Measurements from ENCODE around the gene RASGRP4.
"Not testable (repeated sequence)": the region's sequence is repeated elsewhere in the genome, so short reads cannot be mapped to it uniquely, and the experiment has no call there.

The RASGRP4 gene

DNA sequence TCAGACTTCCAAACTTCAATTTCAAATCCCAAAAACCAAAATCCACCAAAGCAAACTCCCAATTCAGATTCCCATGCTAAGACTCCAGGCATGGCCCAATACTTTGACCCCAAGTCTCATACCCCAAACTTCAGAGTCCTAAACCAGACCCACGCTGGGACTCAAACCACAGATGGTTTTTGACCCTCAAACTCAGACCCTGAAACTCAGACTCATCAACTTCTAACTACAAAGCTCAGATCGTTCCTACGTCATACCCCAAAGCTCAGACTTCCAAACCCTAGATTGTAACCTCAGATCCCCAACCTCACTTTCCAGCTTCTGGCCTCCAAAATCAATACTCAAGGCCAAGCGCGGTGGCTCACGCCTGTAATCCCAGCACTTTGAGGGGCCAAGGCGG is 19.3 kb upstream of the RASGRP4 start:
- no peak for DNase-seq (ENCODE audit: low spot score)

DNA sequence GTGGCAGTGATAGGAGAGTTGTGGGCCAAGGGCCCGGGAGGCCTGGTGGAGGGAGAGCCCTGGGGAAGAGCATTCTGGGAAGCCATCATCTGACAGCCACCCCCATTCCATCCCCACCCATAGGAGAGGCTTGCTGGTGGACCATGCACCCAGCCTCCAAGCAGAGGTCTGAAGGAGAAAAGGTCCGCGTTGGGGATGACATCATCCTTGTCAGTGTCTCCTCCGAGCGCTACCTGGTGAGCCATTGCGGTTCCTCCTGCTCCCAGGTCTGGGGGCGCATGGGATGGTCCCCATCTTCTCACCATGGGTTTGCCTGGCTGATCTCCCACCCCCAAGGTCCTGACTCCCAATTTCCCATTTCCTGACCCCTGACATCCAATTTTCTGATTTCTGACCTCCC is 18.0 kb upstream of the RASGRP4 start:
- DNase-seq (ENCODE audit: low spot score), result no peak

DNA sequence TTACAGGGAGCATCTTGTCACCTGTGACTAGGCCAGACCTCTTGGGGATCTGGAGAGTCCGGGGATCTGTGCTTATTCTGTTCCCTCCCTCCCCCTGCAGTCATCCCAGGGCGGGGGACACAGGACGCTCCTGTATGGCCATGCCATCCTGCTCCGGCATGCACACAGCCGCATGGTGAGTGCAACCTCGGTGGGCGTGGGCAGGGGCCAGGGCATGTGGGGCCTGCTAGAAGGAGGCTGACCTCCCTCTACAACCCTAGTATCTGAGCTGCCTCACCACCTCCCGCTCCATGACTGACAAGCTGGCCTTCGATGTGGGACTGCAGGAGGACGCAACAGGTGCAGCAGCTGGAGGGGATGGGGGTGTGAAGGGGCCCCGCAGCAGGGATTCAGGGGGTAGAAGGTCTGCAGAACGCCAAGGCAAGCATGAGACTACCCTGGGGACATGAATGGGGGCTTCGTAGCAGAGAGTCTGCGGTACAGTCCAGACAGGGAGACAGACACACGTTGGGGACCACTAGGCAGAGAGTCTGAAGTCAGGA is 17.5 kb upstream of the RASGRP4 start:
- DNase-seq (ENCODE audit: low spot score), result no peak

DNA sequence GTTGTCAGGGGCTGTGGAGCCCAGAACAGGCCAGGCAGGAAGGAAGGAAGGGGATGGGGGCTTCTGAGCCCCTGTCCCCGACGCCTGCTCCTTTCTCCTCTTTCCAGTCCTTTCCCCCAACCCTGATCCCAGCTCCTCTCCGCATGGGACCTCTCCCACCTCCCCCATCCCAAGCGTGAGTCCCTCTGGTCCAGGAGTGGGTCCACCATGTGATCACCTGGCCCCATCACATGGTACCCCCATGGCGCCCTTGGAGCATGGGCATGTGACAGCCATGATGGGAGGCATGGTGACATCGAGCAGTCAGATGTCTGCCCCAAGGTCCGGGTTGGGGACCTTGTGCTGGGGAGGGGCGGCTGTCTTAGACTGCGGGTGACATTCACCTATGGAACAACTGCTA is 16.7 kb upstream of the RASGRP4 start:
- DNase-seq (ENCODE audit: low spot score), result no peak

DNA sequence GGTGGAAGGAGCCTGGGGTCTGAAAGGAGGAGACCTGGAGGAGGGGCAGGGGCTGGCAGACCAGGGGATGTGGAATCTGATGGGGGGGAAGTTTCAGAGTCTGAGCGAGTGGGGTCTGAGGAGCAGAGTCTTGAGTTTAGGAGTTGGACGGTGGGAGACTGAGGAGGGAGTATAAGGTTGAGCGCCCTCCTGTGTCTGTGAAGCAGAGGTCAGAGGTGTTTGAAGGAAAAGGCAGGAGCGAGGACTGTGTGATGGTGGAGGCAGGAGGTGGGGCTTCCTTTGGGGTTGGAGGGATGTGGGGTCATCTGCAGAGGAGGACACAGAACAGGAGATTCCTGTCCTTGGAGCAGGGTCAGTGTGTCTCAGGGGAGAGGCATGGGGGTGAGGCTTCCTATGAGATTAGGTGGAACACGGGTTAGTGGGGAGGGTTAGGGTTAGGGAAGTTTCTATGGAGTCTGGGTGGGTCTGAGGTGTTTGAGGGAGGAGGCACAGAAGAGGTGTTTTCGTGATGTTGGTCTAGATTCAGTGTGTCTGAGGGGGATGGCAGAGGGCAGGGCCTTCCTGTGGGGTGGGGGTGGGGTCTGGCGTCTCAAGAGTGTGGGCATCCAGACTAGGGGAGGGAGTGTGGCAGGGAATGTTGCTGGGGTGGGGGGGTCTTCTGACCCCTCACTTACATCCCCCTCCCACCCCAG is 15.8 kb upstream of the RASGRP4 start:
- no peak for DNase-seq (ENCODE audit: low spot score)

DNA sequence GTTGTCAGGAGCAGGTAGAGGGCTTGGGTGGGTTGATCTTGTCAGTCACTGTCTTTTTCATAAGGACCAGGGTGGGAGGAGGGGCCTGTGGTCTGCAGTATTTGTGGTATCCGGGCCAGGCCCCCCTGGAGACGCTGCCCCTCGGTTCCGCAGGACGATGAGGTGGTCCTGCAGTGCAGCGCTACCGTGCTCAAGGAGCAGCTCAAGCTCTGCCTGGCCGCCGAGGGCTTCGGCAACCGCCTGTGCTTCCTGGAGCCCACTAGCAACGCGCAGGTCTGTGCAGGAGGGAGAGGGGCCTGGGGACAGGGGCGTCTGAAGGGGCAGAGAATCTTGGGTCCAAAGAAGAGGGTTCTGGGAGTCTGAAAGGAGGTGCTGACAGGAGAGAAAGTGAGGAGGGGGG is 14.6 kb upstream of the RASGRP4 start:
- no peak for DNase-seq (ENCODE audit: low spot score)

DNA sequence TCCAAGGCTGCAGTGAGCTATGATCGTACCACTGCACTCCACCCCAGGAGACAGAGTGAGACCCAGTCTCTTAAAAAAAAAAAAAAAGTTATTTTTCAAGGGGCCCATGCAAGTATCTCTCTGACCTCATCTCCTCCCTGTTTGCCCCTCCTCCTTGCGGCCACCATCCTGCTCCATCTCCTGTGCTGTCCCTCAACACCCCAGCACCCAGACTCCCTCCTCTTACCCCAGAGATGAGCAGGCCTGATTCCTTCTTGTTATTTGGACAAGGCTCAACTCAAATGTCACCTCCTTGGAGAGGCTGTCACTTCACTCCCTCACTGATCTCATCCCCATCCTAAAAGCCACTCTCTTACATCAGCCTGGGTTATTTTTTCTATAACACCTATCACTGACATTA is 11.9 kb upstream of the RASGRP4 start:
- no peak for DNase-seq (ENCODE audit: low spot score)

DNA sequence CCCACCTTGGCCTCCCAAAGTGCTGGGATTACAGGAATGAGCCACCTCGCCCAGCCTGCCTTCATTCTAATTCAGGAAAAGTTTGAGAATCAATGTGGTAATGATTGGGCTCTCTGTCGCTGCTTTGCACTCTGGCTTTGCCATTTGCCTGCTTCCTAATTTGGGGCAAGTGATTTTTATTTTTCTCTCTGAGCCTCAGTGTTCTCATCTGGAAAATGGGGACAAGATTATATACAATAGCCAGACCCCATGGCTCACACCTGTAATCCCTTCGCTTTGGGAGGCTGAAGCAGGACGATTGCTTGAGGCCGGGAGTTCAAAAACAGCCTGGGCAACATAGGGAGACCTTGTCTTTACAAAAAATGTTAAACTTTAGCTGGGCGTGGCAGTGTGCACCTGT is 11.3 kb upstream of the RASGRP4 start:
- DNase-seq (ENCODE audit: low spot score), result no peak

DNA sequence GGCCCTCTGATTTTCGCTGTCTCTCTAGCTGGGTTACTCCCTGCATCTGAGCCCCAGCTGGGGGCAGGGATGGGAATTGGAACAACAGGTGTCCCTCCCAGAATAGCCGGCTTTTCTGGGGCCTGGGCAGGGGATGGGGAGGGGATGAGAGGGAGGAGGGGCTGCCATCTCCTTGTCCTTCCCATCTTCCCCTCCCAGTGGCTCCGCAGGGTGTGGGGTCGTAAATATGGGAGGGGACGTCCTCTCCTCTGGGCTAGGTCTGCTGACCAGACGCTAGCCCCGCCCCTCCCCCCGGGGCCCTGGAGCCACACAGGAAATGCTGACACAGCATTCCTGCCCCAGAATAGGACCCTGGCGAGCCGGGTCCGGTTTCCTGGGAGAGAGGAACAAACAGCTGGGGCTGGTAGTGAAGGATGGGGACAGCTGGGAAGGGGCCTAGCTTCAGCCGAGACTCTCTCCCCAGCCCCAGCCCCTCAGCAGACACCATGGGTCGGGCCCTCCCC is 8.6 kb upstream of the RASGRP4 start:
- DNase-seq (ENCODE audit: low spot score), result peak; percentile 86

DNA sequence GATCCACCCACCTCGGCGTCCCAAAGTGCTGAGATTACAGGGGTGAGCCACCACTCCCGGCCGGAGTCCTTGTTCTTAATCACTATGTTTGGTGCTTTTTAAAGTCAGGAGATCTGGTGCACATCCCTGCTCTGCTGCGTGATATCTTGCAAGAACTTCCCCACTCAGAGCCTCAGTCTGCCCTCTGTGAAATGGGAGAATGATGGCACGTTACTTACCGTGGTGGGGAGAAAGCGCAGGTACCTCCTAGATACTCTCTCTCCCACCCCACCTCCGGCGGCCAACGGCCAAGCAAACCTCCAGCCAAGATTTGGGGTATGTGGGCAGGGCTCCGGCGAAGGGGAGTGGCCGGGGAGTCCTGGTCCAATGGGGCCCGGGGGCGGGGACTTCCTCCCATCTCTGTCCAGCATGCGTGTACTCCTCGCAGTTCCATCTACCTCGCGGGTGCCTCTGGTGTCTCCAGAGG is 7.3 kb upstream of the RASGRP4 start, which contains the start of gene RYR1:
Gene RYR1, plus strand, starts transcription at position 424 of the 466 bp plus-strand sequence. CDS start 139 bp downstream, outside the sequence.
- DNase-seq (ENCODE audit: low spot score), result peak; percentile 92

DNA sequence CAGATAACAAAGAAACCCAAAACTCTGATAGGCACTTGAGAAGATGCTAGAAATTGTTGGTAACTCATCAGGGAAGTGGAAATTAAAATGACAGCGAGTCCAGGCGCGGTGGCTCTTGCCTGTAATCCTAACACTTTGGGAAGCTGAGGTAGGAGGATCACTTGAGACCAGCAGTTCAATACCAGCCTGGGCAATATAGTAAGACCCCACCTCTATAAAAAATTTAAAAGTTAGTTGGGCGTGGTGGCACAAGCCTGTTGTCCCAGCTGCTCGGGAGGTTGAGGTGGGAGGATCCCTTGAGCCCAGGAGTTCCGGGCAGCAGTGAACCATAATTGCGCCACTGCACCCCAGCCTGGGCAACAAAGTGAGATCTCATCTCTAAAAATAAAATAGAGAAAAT is 4.9 kb upstream of the RASGRP4 start:
- no peak for DNase-seq (ENCODE audit: low spot score)

DNA sequence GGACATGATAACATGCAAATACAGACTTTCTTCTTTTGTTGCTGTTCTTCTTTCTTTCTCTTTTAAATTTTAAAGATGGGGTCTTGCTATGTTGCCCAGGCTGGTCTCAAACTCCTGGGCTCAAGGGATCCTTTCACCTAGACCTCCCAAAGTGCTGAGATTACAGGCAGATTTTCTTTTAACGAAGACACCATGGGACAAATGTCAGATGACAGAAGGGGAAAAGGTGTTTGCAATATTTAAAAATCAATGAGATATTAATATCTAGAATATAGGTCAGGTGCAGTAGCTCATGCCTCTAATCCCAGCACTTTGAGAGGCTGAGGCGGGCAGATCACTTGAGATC is 3.8 kb upstream of the RASGRP4 start:
- DNase-seq (ENCODE audit: low spot score), result no peak

DNA sequence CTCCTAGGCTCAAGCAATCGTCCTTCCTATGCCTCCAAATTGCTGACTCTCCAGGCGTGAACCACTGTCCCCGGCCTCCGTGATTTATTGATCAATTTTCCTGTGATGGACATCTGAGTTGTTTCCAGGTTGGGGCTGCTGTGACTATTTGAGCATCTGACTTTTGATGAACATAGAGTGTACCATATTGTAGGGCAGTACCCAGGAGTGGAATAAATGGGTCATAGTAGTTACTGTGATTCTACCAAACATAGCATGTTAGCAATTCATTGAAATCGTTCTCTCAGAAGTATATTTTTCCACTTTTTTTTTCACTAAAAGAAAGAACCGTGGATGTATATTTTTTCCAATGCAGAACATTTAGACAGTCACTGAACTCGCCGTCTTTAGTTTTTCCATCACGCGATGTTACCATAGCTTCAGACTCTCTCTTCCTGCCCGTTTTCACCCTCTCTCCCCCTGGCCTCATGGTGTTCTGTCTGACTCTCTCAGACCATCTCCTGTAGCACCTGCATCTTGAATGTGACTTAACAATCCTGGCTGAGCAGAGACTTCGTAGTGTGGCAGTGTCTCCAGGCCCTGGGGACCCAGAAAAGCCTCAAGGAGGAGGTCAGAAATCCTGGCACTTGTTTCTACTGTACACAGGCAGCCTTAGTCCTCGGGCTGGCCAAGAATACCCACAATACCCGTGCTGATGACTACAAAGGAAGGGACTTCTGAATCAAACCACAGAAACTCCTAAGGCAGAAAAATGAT is 3.2 kb upstream of the RASGRP4 start:
- DNase-seq (ENCODE audit: low spot score), result no peak

DNA sequence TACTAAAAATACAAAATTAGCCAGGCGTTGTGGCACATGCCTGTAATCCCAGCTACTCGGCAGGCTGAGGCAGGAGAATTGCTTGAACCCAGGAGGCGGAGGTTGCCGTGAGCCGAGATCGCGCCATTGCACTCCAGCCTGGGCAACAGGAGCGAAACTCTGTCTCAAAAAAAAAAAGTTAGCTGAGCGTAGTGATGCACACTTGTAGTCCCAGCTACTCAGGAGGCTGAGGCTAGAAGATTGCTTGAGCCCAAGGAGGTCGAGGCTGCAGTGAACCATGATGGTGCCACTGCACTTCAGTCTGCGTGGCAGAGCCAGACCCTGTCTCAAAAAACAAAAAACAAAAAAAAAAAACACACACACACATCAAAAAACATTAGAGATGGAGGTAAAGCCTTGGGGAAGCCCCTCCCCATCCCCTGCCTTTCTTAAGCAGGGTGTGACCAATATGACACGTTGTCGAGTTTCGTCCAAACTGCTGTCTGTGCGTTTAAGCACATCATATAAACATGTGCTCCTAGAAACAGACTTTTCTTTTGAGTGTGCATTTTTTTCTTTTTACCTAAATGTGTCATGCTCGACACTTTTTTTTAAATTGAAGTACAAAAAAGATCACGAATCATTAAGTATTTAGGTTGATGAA is 1.1 kb upstream of the RASGRP4 start:
- DNase-seq (ENCODE audit: low spot score), result not testable (repeated sequence)

DNA sequence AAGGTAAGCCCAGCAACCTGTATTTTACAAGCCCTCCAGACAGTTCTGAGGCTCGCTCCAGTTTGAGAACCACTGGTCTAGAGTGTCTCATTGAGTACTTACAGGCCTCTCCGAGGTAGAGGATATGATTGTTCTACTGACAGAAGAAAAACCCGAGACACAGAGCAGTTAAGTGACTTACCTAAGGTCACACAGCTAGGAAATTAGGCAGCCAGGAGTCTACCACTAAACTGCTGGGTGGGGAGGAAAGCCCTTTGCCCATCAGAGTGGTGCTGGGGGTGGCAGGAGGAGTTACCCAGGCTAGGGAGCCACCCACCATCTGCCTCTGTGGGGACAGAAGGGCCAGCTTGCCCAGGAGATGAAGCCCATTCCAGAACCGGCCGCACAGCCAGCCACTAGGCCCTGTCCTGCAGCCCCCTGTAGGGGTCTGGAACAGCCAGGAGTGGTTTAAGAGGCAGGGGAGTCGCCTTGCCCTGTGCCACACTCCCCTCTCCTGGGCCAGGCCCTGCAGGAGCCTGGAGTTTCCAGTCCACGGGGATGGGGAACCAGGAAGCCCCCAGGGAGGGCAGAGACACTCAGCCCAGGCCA is 703 bp downstream of the RASGRP4 start:
- DNase-seq (ENCODE audit: low spot score), result no peak

DNA sequence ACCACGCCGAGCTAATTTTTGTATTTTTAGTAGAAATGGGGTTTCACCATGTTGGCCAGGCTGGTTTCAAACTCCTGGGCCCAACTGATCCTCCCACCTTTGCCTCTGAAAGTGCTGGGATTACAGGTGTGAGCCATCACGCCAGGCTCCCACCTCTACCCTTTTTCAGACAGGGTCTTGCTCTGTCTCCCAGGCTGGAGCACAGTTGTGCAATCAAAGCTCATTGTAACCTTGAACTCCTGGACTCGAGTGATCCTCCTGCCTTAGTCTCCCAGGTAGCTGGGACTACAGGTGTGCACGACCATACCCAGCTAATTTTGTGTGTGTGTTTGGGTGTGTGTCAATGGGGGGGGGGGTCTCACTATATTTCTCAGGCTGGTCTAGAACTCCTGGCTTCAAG is 1.7 kb downstream of the RASGRP4 start:
- DNase-seq (ENCODE audit: low spot score), result no peak

DNA sequence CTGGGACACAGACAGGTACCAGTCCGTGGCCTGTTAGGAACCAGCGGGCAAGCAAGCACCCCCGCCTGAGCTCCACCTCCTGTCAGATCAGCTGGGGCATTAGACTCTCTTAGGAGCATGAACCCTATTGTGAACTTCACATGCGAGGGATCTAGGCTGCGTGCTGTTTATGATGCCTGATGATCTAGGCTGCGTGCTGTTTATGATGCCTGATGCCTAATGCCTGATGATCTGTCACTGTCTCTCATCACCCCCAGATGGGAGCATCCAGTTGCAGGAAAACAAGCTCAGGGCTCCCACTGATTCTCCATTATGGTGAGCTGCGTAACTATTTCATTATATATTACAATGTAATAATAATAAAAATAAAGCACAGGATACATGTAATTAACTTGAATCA is 3.6 kb downstream of the RASGRP4 start:
- DNase-seq (ENCODE audit: low spot score), result no peak

DNA sequence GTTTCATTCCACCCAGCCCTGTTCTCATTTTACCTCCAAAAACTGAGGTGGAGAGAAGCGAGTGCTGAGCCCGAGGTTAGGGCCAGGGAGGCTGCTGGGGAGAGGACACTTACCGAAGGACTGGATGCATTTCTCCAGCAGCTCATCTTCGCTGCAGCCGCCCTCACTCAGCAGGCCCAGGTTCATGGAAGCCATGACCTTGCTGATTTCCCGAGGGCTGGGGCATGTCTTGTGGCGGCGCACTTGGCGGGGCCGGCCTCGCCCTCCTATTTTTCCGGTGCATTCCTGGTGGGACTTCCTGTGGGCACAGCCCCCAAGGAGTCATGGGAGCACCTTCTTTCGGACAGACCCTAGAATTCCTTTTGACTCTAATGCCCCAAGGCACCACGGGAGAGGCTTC is 4.2 kb downstream of the RASGRP4 start:
- no peak for DNase-seq (ENCODE audit: low spot score)

DNA sequence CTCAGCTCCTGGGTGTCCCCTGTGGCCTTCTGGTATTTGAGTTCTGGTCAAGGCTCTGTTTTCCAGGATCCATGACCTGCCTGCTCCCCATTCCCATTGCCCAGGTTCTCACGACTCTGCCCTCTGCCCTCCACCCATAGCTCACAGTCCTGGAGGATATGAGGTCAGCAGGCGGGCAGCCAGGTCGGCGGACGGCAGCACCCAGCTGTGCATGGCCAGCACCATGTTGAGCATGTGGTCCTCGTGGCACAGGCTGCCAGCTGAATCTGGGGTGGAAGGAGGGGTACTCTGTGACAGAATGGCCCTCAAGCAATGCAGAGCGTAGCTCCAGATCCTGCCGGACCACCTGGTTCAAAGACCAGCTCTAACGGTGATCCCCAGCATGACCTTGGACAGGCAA is 5.1 kb downstream of the RASGRP4 start:
- no peak for DNase-seq (ENCODE audit: low spot score)

DNA sequence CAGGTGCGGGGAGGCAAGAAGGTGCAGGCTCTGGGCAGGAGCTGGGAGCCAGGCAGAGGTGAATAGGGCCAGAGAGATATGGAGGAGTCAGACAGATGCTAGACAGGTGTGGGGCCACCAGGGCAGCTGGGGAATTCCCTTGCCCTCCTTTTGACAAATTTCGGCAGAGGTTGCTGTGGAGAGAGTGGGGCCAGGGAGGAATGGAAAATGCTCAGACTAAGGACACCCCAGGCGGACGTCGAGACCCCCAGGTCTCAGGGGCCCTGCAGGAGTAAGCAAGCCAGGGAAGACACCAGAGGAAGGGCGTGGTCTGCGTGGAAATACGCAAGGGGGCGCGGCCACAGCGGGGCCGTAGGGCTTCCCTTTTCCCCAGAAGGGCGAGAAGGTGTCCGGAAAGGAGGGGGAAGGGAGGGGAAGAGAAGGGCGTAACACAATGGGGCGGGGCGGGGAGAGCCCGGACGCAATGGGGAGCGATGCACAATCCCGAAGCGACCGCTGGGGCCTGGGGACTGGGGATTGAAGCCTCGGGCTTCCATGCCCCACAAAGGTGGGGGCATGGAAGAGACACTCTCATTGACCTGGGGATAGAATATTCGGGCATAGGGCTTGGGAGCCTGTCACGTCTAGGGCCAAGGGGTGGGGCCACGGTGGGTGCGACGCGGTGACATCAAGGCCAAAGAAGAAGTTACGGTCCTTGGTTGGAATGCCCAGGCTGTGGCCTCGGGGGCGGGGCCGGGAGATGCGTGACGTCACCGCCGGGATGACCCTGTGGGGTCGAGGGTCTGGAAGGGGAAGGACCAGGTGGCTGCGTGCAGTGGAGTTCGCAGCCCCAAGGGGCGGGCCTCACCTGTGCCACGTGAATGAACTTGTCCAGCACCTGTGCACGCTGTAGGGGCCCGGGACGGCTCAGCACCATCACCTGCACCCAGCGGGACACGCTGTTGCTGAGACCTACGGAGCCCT is 8.2 kb downstream of the RASGRP4 start:
- peak; percentile 87 for DNase-seq (ENCODE audit: low spot score)

DNA sequence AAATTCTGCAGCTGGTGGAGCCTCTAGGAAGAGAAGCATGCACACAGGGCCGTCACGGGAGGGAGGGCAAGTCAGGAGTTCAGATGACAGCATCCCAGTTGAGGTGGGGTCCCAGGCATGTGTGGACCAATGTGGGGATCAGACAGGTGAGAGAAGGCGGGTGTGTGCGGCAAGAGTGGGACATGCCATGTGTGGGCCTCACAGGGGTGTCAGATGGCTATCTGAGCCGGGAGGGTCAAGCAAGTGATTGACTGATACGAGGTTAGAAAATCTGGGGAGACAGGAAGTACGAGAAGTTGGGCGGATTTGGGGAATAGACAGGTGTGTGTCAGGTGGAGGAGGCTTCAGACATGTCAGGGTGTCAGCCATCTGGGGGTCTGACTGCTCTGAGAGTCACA is 8.9 kb downstream of the RASGRP4 start:
- DNase-seq (ENCODE audit: low spot score), result no peak
